HL-60 (cell line): ENCODE results near the gene KLKB1.
A peak's percentile ranks its signal among the peaks of the same experiment; 100 is the strongest.

Source experiments
- DNase-seq, 2 experiments: peaks; one replicate each; pipeline ENCODE4 v3.0.0-alpha.2; 2010 to 2020; ENCODE audit warnings: low read depth in 1 of 2, low spot score in 1 of 2
- H3K27ac ChIP-seq: fragments of 250-450 bp; sonication (Bioruptor Pico); replicated peaks from 2 replicates; pipeline ENCODE4 v1.5.1; 2020; ENCODE audit warnings: mild to moderate bottlenecking, moderate library complexity
- H3K27me3 ChIP-seq: fragments of 250-450 bp; sonication (Bioruptor Pico); 2 replicates; pipeline ENCODE4 v1.5.1; 2021; ENCODE audit warnings: mild to moderate bottlenecking, moderate library complexity; ENCODE audit not compliant: insufficient read depth, poor library complexity, severe bottlenecking
- H3K4me3 ChIP-seq: replicated peaks from 2 replicates; pipeline ENCODE4 v1.5.1; 2011; ENCODE audit warnings: mild to moderate bottlenecking, control low read depth, low read length; ENCODE audit not compliant: insufficient read depth
- CTCF ChIP-seq: IDR thresholded peaks from one replicate; pipeline ENCODE4 v1.5.1; 2011; ENCODE audit warnings: low read length, control low read depth, inconsistent platforms; ENCODE audit not compliant: insufficient read depth
- GABPA ChIP-seq: IDR thresholded peaks from 2 replicates; pipeline ENCODE4 v1.6.1; 2012; ENCODE audit warnings: low read depth
- POLR2AphosphoS5 ChIP-seq: IDR thresholded peaks from 2 replicates; pipeline ENCODE4 v1.6.1; 2012; ENCODE audit warnings: low read depth
- SPI1 ChIP-seq: IDR thresholded peaks from 2 replicates; pipeline ENCODE4 v1.6.1; 2012; ENCODE audit warnings: low read depth, mild to moderate bottlenecking, borderline replicate concordance
- TF ChIP-seq, protein P1 (sequence below): IDR thresholded peaks from 2 replicates; pipeline ENCODE4 v1.6.1; 2012; ENCODE audit warnings: low read depth; ENCODE audit not compliant: insufficient replicate concordance

KLKB1 gene

GRCh38 chr4:186192066-186192612 lies 35.2 kb upstream of the KLKB1 start:
- H3K27me3 ChIP-seq = peaks cover 3% of the 10 kb centered on the region
- peak overlapping the region; percentile 89 for H3K4me3 ChIP-seq
- TF ChIP-seq, protein P1, sequence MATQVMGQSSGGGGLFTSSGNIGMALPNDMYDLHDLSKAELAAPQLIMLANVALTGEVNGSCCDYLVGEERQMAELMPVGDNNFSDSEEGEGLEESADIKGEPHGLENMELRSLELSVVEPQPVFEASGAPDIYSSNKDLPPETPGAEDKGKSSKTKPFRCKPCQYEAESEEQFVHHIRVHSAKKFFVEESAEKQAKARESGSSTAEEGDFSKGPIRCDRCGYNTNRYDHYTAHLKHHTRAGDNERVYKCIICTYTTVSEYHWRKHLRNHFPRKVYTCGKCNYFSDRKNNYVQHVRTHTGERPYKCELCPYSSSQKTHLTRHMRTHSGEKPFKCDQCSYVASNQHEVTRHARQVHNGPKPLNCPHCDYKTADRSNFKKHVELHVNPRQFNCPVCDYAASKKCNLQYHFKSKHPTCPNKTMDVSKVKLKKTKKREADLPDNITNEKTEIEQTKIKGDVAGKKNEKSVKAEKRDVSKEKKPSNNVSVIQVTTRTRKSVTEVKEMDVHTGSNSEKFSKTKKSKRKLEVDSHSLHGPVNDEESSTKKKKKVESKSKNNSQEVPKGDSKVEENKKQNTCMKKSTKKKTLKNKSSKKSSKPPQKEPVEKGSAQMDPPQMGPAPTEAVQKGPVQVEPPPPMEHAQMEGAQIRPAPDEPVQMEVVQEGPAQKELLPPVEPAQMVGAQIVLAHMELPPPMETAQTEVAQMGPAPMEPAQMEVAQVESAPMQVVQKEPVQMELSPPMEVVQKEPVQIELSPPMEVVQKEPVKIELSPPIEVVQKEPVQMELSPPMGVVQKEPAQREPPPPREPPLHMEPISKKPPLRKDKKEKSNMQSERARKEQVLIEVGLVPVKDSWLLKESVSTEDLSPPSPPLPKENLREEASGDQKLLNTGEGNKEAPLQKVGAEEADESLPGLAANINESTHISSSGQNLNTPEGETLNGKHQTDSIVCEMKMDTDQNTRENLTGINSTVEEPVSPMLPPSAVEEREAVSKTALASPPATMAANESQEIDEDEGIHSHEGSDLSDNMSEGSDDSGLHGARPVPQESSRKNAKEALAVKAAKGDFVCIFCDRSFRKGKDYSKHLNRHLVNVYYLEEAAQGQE = no peak
- DNase-seq = peak in 1 of 2 experiments; percentile 29
- H3K27ac ChIP-seq = peak overlapping the region; percentile 94

- Histone ChIP-seq H3K27me3 (peaks cover 3% of the 10 kb centered on the region), H3K4me3 (no peak overlapping the region), H3K27ac (no peak overlapping the region)
- no peak for TF ChIP-seq POLR2AphosphoS5
- TF ChIP-seq GABPA = no peak
- TF ChIP-seq SPI1 = no peak
- TF ChIP-seq, protein P1 = no peak
- TF ChIP-seq CTCF = no peak
- DNase-seq = no peak
Observed at GRCh38 chr4:186193851-186194250, 33.5 kb upstream of the KLKB1 start.

- Histone ChIP-seq H3K27me3 (no peaks in the 10 kb centered on the region), H3K4me3 (no peak overlapping the region), H3K27ac (no peak overlapping the region)
- no peak for DNase-seq
- TF ChIP-seq, protein P1 = no peak
- TF ChIP-seq GABPA (no peak), POLR2AphosphoS5 (no peak), SPI1 (no peak), CTCF (no peak)
Observed at GRCh38 chr4:186196063-186196462, 31.2 kb upstream of the KLKB1 start.
